ENCODE results near the gene ZNF865.

DNA sequence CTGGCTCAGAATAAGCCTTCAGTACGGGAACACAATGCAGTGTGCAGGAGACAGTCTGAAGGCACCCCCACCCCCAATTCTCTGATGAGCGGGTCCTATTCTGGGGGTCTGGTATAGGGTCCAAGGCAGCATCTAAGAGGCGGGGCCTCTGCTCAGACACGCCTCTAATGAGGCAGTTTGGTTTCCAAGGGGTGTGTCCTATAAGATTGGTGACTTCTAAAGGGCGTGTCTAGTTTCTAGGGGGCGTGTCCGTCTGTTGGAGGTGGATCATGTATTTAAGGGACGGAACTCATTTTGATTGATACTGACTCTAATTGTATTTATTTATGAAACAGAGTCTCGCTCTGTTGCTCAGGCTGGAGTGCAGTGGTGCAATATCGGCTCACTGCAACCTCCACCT is 14.8 kb upstream of the ZNF865 start:
- TF ChIP-seq EZH2phosphoT487 (IDR thresholded peaks at IDR 0.05; ENCODE audit: low read length) = no peak
- TF ChIP-seq, protein P1, sequence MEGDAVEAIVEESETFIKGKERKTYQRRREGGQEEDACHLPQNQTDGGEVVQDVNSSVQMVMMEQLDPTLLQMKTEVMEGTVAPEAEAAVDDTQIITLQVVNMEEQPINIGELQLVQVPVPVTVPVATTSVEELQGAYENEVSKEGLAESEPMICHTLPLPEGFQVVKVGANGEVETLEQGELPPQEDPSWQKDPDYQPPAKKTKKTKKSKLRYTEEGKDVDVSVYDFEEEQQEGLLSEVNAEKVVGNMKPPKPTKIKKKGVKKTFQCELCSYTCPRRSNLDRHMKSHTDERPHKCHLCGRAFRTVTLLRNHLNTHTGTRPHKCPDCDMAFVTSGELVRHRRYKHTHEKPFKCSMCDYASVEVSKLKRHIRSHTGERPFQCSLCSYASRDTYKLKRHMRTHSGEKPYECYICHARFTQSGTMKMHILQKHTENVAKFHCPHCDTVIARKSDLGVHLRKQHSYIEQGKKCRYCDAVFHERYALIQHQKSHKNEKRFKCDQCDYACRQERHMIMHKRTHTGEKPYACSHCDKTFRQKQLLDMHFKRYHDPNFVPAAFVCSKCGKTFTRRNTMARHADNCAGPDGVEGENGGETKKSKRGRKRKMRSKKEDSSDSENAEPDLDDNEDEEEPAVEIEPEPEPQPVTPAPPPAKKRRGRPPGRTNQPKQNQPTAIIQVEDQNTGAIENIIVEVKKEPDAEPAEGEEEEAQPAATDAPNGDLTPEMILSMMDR (IDR thresholded peaks at IDR 0.05; ENCODE audit: low read length) = no peak
